ENCODE results near the gene PLEKHA7.

GRCh38 chr11:16876053-16876752 is 138.0 kb downstream of the PLEKHA7 start:
- TF ChIP-seq CTCF (IDR thresholded peaks at IDR 0.05 in 4 of 5, conservative IDR thresholded peaks at IDR 0.05 in 1 of 5) (no peak), POLR2A (IDR thresholded peaks at IDR 0.05) (no peak)
